NCI-H748 (cell line): Measurements from ENCODE around the gene SLC4A1.

Source experiments
- DNase-seq: peaks from one replicate; lab custom pipeline; 2025; ENCODE audit not compliant: unreplicated experiment; lab: John Stamatoyannopoulos, UW

The SLC4A1 gene

GRCh38 chr17:44221862-44222111, 46.1 kb downstream of the SLC4A1 start:
- DNase-seq: no peak

DNA sequence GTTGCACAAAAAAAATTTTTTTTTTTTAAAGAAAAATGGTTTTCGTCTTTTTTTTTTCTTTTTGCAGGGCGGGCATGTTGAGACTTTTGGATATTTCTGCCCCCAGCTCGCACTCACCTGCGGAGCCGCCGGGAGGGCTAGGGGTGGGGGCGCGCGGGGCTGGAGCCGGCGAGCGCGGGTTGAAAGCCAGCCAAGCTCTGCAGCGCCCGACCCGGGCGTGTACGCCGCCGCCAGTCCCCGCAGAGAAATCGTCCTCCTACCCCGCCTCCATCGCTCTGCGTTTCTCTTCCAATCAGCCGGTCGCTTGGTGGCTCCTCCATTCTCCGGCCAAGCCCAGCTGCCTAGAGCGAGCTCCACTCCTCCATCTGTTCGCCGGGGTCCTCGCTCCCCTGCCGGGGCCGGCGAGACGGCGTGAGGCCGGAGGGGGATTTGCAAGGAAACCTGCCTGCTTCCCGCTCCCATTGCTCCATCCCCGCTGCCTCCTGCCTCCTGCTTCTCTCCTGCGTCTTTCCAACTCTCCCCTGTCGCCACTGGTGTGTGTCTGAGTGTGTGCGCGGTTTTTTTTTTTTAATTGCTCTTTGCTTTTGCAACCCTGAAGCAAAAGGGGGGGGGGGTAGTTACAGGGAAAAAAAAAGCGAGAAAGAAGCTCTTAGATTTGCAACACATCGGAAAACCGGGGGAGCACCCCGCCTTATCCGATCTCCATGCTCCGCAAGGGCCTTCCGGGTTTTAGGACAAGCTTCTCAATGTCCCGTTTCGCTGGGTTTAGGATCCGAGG, 46.7 kb downstream of the SLC4A1 start:
- peak; percentile 89 for DNase-seq

GRCh38 chr17:44220213-44221083, 47.5 kb downstream of the SLC4A1 start:
- peak; percentile 73 for DNase-seq

GRCh38 chr17:44219616-44220212, 48.2 kb downstream of the SLC4A1 start, which contains the start of gene UBTF:
Gene UBTF, minus strand, starts transcription at chr17:44219675. Its CDS starts 1,446 bp downstream, at chr17:44218229.
- DNase-seq: peak; percentile 89

DNA sequence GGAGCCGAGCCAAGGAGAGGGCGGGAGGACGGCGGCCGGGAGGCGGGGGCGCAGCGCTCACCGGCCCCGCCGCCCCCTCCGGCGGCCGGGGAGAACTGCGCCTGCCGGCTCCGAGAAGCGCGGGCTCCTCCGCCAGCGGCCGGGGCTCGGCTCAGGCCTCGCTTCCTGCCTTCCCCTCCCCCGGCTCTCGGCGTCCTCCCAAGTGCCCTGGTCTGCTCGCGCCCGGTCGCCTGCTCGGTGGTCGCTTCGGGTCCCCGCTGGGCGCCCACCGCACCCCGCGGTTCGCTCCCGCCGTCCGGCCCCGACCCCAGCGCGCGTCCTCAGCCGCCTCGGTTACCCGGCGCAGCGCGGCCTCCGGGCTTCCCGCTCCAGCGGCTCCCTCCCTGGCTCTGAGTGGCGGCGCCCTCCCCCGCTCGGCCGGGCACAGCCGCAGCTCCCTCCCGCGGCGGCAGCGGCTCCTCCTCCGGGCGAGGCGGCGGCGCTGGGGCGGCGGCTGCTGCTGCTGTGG, 48.8 kb downstream of the SLC4A1 start:
- peak; percentile 71 for DNase-seq

DNA sequence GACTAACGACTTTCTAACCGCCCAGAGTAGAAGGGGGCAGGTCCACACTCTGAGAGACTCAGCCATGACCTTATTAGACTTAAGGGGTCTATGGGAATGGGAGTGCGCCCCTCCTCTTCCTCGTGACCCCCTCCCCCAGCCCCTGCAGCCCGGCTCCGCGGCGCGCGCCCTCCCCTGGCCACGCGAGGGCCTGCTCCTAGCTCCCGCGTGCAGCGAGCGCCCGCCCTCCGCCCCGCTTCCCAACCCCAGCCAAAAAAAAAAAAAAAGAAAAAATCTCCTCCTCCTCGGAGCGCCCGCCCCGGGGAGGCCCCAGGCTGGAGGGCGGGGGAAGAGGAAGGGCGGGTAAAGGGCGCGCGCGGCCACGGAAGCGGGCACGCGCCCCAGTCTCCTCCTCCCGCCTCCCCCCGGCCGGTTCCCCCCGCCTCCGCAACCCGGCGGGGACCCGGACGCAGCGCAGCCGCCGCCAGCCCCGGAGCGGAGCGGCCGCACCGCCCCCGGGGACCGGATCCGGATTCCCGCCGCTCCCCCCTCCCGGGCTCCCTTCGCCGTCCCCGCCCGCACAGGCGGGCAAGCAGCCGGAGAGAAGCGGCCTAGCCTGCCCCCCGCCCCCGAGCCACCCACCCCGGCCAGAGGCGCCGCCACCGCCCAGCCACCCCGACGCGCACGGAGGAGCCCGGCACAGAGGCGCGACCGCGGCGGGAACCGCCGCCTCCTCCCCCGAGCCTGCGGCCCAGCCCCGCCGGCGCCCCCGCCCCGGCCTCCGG, 49.4 kb downstream of the SLC4A1 start:
- peak; percentile 91 for DNase-seq

DNA sequence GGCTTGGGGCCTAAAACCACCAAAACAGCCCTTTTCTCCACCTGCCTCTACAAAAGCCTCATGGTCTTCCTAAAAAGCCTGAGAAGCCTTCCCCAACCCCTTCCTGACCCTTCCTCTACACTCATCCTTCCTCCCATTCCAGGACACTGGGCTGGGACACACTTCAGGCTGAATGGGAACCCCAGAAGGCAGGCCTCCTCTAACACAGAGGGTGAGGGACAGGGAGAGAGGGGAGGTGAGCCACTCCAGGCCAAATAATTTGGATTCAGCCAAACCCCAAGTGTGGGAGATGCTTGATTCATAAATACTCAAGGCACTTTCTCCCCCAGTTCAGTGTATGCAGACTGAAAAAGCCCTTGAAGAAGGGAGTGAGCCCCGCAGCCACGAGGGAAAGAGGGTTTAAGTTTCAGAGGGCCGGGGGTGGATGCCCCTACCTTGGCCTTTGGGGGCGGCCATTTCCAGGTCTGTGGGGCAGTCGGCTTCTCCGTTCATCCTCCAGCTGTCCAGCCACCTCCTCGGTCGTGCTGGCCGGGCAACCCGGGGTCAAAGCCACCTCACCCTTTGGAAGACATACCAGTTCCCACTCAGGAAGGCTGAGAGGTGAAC, 50.1 kb downstream of the SLC4A1 start:
- no peak for DNase-seq

- no peak for DNase-seq
Observed at GRCh38 chr17:44216694-44217093, 51.2 kb downstream of the SLC4A1 start.

DNA sequence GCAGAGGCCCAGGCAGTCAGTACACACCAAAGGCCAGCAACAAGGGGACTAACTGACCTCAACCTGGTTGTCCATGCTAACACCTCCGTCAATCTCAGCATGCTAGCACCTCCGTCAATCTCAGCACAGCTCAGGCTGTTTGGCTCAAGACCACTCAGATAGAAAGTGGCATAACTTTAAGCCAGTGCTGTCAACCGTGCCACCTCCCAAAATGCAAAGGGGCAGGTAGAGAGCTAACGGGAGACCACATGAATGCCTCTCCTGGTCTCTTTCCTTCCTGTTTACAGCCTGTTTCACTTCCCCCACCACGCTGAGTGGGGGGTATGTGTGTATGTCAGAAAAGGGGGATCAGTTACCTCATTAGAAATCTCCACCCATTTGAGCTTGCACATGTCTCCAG, 51.8 kb downstream of the SLC4A1 start:
- DNase-seq: no peak

- no peak for DNase-seq
Observed at GRCh38 chr17:44214896-44215295, 53.0 kb downstream of the SLC4A1 start.

DNA sequence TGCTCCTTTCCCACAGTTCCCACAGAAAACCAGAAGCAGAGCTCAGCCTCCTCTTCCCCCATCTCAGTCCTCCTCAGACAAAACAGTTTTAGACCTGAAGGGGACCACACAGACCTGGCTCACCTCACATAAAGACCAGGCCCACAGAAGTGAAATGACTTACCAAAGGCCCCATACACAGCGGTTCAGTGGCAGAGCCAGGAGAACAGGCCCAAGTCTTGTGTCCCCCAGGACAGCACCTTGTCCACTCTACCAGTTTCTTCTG, 53.8 kb downstream of the SLC4A1 start:
- no peak for DNase-seq

- no peak for DNase-seq
Observed at GRCh38 chr17:44213403-44214229, 54.3 kb downstream of the SLC4A1 start.

DNA sequence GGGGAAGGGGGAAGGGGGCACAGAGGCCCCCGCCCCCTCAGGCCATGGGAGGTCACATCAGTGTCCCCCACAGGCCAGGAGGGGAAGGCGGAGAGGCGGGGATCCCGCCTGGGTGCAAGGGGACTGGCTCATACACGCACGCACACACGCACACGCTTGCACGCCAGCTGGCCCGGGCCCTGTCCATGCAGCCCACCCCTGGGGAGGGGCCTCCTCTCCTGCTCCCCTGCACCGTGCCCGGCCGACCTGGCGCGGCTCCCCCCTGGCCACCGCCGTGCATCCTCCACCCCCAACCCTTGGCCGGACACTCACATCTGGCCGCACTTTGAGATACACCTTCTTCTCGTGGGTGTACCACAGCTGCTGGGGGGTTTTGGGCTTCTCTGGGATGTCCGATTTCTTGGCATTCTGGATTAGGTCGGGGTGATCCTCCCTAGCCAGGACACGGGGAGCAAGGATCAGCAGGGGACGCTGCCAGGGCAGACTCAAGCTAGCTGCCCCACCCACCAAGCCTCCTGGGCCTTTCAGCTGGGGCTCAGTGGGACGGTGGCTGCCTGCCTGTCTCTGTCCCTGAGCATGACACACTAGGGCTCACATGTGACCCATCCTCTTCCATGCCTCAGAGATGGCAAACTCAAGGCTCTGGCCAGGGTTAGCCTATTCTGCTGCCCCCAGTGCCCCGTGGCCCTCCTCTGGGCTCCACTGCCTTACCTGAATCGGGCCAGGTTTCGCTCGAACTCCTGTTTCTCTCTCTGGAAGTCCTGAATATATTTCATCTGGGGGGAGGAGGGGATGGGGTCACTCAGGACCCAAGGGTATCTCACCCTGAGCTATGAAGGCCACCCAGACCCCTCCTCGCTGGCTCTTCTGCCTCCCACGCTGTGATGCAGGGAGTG, 55.2 kb downstream of the SLC4A1 start:
- DNase-seq: no peak

- DNase-seq: no peak
Observed at GRCh38 chr17:44211281-44212265, 56.4 kb downstream of the SLC4A1 start.

- peak; percentile 88 for DNase-seq
Observed at GRCh38 chr17:44210342-44211192, 57.4 kb downstream of the SLC4A1 start.

GRCh38 chr17:44209786-44210341, 58.1 kb downstream of the SLC4A1 start:
- no peak for DNase-seq

GRCh38 chr17:44207743-44208142, 60.2 kb downstream of the SLC4A1 start:
- no peak for DNase-seq
